Cardiac fibroblast (primary cell): Measurements from ENCODE around the gene PPP6R2.
"Not testable (repeated sequence)": the region's sequence is repeated elsewhere in the genome, so short reads cannot be mapped to it uniquely, and the experiment has no call there.

Source experiments
- DNase-seq, 2 donors: peaks; one replicate each; pipeline versions ENCODE4 v3.0.0 to v3.0.0-alpha.2; 2010; ENCODE audit warnings: low read depth in 2 of 2
- H3K4me3 ChIP-seq, 2 donors: replicated peaks in 1 of 2; 1 replicate in 1 of 2; 2 replicates in 1 of 2; pipeline ENCODE4 v1.5.1; 2011; ENCODE audit warnings: low read depth in 2 of 2, low read length in 2 of 2, mild to moderate bottlenecking in 2 of 2, moderate library complexity in 1 of 2
- TF ChIP-seq, protein P1 (sequence below): IDR thresholded peaks from one replicate; pipeline ENCODE4 v1.5.1; 2011; ENCODE audit warnings: low read depth, mild to moderate bottlenecking, low read length, inconsistent platforms

Gene PPP6R2

DNA sequence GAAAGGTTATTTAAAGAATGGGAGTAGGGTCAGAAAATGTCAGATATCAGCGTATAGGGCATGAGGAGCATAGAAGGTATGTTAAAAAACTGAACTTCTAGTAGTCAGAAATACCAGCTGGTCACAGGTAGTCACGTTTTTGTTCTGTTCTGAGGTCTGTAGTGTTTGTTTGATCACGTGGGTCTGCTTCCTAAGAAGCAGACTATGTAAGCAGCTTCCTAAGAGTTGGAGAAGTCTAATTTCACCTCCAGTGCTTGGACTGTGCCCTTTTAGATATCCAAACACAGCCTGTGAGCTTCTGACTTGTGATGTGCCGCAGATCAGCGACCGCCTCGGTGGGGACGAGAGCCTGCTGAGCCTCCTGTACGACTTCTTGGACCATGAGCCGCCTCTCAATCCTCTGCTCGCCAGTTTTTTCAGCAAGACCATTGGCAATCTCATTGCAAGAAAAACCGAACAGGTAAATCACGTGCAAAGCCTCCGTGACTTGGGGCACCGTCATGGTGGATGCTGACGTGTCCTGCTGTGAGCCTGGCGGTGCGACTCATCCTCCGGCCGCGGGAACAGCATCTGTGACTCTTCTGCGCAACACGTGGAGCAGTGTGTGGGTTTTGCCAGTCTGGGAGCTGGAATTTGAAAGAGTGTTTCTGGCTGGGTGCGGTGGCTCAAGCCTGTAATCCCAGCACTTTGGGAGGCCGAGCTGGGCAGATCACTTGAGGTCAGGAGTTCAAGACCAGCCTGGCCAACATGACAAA, 63.5 kb downstream of the PPP6R2 start:
- no peak overlapping the region for H3K4me3 ChIP-seq
- TF ChIP-seq, protein P1, sequence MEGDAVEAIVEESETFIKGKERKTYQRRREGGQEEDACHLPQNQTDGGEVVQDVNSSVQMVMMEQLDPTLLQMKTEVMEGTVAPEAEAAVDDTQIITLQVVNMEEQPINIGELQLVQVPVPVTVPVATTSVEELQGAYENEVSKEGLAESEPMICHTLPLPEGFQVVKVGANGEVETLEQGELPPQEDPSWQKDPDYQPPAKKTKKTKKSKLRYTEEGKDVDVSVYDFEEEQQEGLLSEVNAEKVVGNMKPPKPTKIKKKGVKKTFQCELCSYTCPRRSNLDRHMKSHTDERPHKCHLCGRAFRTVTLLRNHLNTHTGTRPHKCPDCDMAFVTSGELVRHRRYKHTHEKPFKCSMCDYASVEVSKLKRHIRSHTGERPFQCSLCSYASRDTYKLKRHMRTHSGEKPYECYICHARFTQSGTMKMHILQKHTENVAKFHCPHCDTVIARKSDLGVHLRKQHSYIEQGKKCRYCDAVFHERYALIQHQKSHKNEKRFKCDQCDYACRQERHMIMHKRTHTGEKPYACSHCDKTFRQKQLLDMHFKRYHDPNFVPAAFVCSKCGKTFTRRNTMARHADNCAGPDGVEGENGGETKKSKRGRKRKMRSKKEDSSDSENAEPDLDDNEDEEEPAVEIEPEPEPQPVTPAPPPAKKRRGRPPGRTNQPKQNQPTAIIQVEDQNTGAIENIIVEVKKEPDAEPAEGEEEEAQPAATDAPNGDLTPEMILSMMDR: no peak
- no peak for DNase-seq

DNA sequence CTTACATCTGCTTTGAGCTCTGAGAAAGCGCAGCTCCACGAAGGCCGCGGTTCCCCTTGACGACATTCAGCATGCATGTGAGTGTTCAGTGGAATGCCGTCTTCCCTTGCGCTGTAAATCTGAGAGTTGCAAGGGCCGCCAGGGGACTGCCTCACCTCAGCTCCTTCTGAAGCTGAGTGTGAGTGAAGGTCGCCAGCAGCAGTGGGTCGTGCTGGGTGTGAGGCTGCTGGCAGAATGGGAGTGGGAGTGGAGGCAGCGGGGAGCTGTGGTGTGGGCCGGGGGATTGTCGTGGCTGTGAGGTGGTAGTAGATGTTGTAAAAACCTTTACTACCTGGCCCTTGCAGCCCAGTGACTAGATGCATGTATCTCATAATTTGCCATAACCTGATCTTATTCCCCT, 65.2 kb downstream of the PPP6R2 start:
- no peak overlapping the region for H3K4me3 ChIP-seq
- no peak for DNase-seq
- TF ChIP-seq, protein P1: no peak

DNA sequence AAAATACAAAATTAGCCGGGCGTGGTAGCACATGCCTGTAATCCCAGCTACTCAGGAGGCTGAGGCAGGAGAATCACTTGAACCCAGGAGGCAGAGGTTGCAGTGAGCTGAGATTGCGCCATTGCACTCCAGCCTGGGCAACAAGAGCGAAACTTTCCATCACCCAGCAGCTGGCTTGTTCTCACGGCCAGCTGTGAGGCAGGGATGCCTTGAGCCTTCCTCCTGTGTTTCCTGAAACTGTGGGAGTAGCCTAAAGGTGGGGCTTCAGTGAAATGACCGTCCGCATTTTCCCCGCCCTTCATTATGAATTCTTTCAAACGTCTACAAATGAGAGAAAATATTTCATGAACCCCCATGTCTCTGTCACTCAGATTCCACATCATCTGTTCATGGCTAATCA, 65.8 kb downstream of the PPP6R2 start:
- not testable (repeated sequence) for DNase-seq, H3K4me3 ChIP-seq

DNA sequence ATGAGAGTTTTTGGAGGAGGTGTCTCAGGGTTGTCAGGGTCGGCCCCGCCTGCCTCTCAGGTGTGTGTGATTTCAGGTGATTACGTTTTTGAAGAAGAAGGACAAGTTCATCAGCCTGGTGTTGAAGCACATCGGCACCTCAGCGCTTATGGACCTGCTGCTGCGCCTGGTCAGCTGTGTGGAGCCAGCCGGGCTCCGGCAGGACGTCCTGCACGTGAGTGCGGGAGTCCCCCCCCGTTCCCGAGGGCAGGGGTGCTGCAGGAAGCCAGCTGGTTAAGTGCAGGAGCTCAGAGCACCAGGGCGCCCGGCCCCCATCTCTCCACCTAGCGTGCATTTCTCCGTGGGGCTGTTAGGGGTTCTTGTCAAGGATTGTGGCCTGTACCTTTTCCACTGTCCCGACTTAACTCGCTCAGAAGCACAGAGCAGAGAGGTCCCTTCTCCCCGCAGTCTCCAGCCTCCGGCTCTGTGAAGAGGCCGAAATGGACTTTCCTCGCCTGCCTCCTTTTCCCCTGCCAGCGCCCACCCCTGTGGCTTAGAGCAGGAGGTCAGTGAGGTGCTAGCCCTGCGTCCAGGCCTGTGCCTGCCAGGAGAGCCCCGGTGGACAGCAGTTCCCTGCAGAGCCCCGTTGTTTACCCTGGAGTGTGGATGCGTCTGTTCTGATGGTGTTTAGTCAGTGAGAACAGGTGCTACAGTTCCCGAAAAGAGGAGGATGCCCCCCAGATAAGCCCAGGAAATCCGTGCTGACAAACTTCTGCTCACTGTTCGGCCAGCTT, 71.5 kb downstream of the PPP6R2 start:
- TF ChIP-seq, protein P1: no peak
- no peak for DNase-seq
- H3K4me3 ChIP-seq: no peak overlapping the region

DNA sequence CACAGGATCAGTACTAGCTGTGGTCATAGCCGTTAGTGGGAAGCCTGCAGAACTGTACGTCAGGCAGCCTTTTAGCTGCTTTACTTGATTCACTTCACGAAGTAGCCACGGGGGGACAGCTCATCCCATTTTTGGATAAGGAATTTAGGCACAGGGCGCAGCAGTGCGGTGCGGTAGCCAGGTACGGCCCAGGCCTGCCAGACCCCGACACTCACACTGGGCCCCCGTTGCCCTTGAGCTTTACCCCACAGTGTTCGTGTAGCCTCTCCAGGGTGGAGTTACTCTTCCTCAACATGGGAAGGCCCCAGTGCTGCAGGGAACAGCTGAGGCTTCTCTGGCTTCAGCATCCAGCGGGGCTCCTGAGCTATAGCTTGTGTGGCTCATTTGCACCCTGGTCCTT, 72.3 kb downstream of the PPP6R2 start:
- no peak for DNase-seq
- TF ChIP-seq, protein P1: no peak
- H3K4me3 ChIP-seq: no peak overlapping the region

DNA sequence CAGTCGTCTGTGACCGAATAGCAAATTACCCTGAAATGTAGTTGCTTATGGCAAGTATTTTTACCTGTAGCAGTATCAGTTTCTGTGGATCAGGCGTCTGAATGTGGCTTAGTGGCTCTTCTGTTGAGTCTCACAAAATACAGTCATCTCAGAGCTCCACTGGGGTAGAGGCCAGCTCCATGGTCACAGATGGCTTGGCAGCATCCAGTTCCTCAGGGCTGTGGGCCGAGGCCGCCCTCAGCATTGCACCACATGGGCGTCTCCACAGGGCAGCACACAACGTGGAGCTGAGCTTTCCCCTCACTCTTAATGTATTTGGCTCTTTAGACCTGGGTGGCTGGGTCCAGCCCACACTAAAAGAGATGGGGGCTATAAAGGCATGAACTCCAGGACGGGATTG, 73.9 kb downstream of the PPP6R2 start:
- H3K4me3 ChIP-seq: no peak overlapping the region
- TF ChIP-seq, protein P1: no peak
- no peak for DNase-seq

DNA sequence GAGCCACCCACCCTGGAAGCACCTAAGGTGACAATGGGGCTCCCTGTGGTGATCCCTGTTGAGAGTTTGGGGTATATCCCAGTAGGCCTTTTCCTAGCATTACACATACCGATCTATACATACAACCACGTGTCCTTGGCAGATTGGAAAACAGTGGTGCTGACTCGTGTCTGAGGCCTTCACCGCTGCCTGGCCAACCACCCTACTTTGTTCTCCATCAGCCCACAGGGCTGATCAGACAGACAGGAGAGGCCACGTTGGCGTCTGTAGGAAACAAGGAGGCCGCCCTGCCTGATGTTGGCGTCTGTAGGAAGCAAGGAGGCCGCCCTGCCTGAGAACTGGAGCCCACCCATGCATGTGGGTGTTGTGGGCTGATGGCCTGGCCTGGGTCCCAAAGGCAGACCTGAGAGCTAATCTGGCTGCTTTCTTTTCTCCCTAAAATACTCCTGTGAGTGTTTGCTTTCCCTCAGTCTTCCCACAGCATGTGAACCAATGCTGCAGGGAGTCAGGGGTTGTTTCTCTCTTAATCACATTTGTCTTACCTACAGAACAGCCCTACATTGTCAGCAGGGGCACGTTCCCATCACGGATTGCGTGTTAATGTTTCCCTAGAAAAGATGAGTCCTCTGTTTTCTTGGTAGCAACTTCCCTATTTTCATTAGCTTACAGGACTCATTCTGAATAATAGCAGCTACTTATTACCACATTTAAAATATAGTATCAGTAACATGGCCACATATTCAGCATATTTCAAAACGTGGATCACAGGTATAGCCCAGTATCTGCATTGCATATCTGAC, 74.5 kb downstream of the PPP6R2 start:
- TF ChIP-seq, protein P1: no peak
- no peak for DNase-seq
- H3K4me3 ChIP-seq: no peak overlapping the region
